Activated T-helper 17 cell treated with anti-CD3 and anti-CD28 coated beads, Interleukin-2, amount 50 U/mL, for 72 hours (primary cell): ENCODE results near the gene ARHGAP26. TPM values are rescaled to one million over a fixed set of nuclear protein-coding genes. Genes with fewer than 3 reads are reported as not detected.

Source experiments
- ATAC-seq: fragments of 150-1000 bp; cut with Tn5 transposase; replicated peaks from 2 replicates; pipeline ENCODE4 v1.10.0; 2021; ENCODE audit warnings: mild to moderate bottlenecking, moderate library complexity
- H3K27ac Mint-ChIP-seq: one replicate; pipeline ENCODE4 v1.8.0; 2022; ENCODE audit warnings: mixed read lengths
- H3K27me3 Mint-ChIP-seq: one replicate; pipeline ENCODE4 v1.8.0; 2022; ENCODE audit warnings: mixed read lengths
- H3K36me3 Mint-ChIP-seq: one replicate; pipeline ENCODE4 v1.8.0; 2022; ENCODE audit warnings: low read depth, mild to moderate bottlenecking, mixed read lengths
- H3K4me1 Mint-ChIP-seq: one replicate; pipeline ENCODE4 v1.8.0; 2022; ENCODE audit warnings: mixed read lengths
- H3K4me3 Mint-ChIP-seq: one replicate; pipeline ENCODE4 v1.8.0; 2022; ENCODE audit warnings: mild to moderate bottlenecking, mixed read lengths
- H3K9me3 Mint-ChIP-seq: one replicate; pipeline ENCODE4 v1.8.0; 2022; ENCODE audit warnings: mixed read lengths
- total RNA-seq, 2 donors: library from RNA; stranded (reverse); gene quantifications; one replicate each; pipeline ENCODE4 v1.2.3, GENCODE V29; 2022

The ARHGAP26 gene
- total RNA-seq, 2 donors from 2014 or later, result 7.8 to 12.0 TPM

DNA sequence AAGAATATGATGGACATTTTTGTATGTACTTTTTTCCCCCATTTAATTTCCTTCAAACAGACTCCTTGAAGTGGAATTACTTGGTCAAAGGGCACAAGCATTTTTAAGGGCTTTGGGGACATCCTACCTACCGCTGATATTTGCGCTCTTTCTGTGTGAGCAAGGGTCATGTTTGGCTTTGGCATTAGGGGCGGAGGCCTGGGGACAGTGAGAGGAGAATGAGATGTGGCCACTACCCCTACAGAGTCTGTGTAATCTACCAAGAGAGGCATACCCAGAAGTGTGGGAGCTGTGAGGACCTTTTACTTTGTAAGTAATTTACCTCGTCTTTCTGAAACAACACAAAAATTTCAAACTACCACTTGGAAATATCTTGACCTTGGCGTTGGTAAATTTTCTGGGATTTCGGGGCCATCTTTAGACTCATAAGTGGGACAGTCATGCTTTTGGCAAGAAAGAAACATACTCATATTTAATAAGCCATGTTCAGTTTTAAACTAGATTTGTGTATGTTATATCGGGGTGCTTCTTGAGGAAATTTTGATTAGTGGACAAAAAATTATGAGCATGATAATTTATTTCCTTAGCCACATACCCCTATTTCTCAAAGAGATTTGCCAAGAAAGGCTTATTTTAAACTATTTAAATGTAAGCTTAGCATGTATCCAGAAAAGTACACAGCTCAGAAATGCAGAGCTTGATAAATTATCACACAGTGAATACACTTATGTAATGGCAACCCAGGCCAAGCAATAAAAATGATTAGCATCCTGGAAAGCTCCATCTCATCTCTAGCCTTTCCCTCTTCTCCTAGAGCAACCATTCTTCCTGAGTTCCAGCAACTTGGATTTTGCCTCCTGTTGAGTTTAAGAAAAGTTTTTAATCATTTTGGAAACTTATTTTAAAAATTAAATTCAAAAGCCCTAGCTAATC lies 63.6 kb downstream of the ARHGAP26 start:
- no peak for ATAC-seq
- no peaks in the 10 kb centered on the region for H3K36me3 Mint-ChIP-seq
- H3K27ac Mint-ChIP-seq, result no peak overlapping the region
- no peak overlapping the region for H3K4me3 Mint-ChIP-seq
- H3K4me1 Mint-ChIP-seq, result peaks cover 5% of the 10 kb centered on the region
- H3K27me3 Mint-ChIP-seq, result no peaks in the 10 kb centered on the region
- no peaks in the 10 kb centered on the region for H3K9me3 Mint-ChIP-seq

DNA sequence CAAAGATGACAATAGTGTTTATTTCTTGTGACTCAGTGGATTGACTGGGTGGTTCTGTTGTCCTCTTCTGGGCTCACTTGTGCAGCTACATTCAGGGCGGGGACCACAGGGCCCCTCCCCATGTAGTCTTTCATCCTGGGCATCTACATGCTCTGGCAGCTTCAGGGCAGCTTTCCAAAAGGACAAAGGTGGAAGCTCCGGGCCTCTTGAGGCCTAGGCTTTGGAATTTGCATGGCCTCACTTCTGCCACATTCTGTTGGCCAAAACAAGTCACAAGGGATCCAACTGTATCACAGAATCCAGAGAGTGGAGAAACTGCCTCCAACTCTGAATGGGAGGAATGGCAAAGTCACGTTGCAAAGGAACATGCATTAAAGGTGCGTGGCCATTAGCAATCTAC lies 64.3 kb downstream of the ARHGAP26 start:
- no peaks in the 10 kb centered on the region for H3K36me3 Mint-ChIP-seq
- no peak overlapping the region for H3K4me3 Mint-ChIP-seq
- H3K27ac Mint-ChIP-seq, result no peak overlapping the region
- no peaks in the 10 kb centered on the region for H3K27me3 Mint-ChIP-seq
- no peaks in the 10 kb centered on the region for H3K9me3 Mint-ChIP-seq
- H3K4me1 Mint-ChIP-seq, result no peaks in the 10 kb centered on the region
- no peak for ATAC-seq

DNA sequence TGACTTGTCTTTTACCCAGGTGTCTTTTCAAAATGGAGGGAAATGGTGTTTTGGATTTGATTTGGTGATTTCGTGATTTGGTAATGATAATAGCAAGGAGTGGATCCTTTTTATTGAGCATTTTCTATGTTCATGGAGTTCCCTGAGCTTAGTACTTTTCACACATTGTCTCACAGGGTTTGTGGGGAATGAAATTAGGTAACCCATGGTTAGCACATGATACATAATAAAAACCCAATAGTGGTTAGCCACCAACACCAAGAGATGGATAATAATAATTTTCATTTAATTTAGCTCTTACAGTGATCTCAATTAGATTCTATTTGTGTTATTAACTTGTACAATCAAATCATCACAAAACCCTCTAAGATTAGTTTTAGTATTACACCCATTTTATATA lies 65.4 kb downstream of the ARHGAP26 start:
- H3K27ac Mint-ChIP-seq, result no peak overlapping the region
- H3K27me3 Mint-ChIP-seq, result no peaks in the 10 kb centered on the region
- no peaks in the 10 kb centered on the region for H3K9me3 Mint-ChIP-seq
- no peak overlapping the region for H3K4me3 Mint-ChIP-seq
- no peak for ATAC-seq
- no peaks in the 10 kb centered on the region for H3K36me3 Mint-ChIP-seq
- no peaks in the 10 kb centered on the region for H3K4me1 Mint-ChIP-seq

DNA sequence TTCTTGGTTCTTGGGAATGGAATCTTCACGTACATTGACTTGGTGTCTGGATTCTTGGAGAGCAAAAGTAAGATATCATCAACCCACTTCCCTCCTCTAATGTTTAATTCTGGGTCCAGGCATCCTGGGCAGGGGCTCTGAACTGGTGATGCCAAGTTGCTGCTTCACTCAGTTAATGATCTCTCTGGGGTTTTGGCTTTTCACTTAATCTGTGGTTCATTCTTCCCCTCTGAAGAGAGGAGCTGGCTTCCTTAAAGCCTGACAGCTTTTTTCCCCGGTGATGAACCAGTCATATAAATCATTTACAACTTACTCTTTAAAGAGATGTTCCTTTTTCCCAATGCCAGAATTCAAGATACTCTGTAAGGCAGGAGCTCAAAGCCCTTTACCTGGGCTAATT lies 65.9 kb downstream of the ARHGAP26 start:
- no peaks in the 10 kb centered on the region for H3K36me3 Mint-ChIP-seq
- H3K9me3 Mint-ChIP-seq, result no peaks in the 10 kb centered on the region
- H3K27ac Mint-ChIP-seq, result no peak overlapping the region

DNA sequence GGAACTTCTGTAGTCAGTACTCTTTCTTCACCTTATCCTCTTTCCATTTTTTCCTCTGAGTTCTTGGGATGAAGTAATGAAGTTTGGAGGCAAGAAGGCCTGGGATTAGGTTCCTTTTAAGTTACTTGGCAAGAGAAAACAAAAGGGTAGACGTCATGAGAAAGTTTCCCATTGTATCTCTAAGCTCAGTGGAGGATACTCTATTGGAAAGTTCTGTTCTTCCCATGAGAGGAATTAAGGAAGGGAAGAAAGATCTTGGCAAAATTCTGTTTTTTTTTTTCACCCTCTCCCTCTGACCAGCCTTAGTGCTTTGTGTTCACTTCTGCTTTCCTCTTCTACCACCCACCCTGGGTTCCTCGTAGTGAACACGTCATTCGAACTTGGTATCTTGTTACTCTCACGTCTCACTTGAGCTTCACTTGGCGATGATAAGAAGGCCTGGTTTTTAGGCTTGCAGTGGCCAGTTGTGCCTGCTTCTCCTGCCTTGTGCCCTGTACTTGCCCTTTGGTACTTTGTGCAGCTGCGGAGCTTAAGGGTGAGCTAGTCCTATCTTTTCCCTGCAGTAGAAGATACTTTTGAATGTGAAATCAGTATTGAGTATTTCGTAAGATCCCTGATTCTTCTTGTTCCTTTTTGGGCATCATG lies 67.0 kb downstream of the ARHGAP26 start:
- Mint-ChIP-seq H3K9me3 (no peaks in the 10 kb centered on the region), H3K4me3 (no peak overlapping the region), H3K27ac (no peak overlapping the region), H3K27me3 (no peaks in the 10 kb centered on the region), H3K36me3 (no peaks in the 10 kb centered on the region), H3K4me1 (no peaks in the 10 kb centered on the region)
- no peak for ATAC-seq

More for the DNA sequence above, 65.9 kb downstream of the ARHGAP26 start:
- no peak overlapping the region for H3K4me3 Mint-ChIP-seq
- ATAC-seq, result no peak
- H3K27me3 Mint-ChIP-seq, result no peaks in the 10 kb centered on the region
- no peaks in the 10 kb centered on the region for H3K4me1 Mint-ChIP-seq

DNA sequence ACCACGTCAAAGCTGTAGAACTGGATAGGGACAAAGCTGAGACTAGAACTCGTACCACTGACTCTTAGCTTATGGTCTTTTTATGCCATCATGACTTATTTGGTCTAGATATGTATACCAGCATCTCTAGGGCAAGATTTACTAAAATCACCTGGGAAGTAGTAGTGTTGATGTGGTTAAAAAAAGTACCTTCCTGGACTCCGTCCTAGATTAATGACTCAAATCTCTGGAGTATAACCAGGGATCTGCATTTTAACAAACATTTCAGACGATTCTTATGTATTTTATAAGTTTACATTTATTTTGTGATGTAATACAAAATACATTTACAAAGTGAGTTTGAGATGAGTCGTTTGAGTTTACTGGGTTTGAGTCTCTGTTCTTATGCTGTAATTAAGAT lies 68.7 kb downstream of the ARHGAP26 start:
- Mint-ChIP-seq H3K27ac (no peak overlapping the region), H3K27me3 (no peaks in the 10 kb centered on the region), H3K4me1 (no peaks in the 10 kb centered on the region), H3K4me3 (no peak overlapping the region), H3K9me3 (no peaks in the 10 kb centered on the region), H3K36me3 (no peaks in the 10 kb centered on the region)
- no peak for ATAC-seq

DNA sequence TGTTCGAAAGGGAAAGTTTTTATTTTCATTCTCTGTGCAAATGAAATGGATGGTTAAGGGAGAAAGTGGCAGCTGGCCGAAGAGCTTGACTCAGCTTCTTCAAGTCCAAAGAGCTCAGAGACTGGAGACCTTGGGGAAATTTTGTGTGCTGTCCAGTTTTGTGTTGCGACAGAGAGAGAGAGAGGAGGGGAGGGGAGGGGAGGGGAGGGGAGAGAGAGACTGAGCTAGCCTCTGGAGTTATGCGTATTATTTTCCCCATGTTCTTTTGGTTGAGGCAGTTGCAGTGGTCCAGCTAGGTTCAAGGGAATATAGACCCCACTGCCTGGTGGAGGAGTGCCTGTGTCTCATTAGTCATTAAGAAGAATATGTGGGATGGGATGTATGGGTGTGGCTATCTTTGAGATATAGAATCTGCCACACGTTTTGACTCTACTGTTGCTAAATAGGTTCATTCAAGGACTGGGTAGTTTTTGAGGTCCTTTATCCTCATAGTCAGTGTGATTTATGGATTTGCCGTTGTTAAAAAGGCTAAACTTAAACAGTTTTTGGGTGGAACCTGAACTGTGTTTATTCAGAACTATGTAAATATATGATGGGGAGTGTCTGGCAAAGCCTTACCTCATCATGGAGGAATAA lies 69.7 kb downstream of the ARHGAP26 start:
- no peak overlapping the region for H3K27ac Mint-ChIP-seq
- H3K9me3 Mint-ChIP-seq, result no peaks in the 10 kb centered on the region
- ATAC-seq, result no peak
- H3K36me3 Mint-ChIP-seq, result no peaks in the 10 kb centered on the region
- H3K4me3 Mint-ChIP-seq, result no peak overlapping the region
- no peaks in the 10 kb centered on the region for H3K27me3 Mint-ChIP-seq
- peaks cover under 1% of the 10 kb centered on the region for H3K4me1 Mint-ChIP-seq

DNA sequence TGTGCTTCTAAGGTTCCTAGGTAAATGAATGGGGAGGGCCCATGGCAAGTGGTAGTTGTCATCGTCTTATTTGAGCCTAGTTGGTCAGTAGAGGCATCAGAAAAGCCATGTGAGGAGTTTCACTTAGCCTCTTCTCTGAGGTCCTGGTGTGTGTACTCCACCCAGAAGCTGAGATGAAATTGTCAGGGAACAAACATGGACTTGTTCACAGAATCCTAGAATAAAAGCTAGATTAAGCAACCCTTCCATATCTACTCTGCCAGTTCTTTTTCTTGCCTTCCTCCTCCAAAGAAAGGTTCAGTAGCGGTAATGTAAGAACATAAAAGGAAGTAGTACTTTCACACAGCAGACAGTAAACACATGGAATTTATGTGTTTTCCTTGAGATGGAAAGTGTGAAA lies 70.4 kb downstream of the ARHGAP26 start:
- Mint-ChIP-seq H3K9me3 (no peaks in the 10 kb centered on the region), H3K36me3 (no peaks in the 10 kb centered on the region), H3K4me1 (peaks cover 5% of the 10 kb centered on the region), H3K27me3 (no peaks in the 10 kb centered on the region), H3K4me3 (no peak overlapping the region), H3K27ac (no peak overlapping the region)
- ATAC-seq, result no peak

DNA sequence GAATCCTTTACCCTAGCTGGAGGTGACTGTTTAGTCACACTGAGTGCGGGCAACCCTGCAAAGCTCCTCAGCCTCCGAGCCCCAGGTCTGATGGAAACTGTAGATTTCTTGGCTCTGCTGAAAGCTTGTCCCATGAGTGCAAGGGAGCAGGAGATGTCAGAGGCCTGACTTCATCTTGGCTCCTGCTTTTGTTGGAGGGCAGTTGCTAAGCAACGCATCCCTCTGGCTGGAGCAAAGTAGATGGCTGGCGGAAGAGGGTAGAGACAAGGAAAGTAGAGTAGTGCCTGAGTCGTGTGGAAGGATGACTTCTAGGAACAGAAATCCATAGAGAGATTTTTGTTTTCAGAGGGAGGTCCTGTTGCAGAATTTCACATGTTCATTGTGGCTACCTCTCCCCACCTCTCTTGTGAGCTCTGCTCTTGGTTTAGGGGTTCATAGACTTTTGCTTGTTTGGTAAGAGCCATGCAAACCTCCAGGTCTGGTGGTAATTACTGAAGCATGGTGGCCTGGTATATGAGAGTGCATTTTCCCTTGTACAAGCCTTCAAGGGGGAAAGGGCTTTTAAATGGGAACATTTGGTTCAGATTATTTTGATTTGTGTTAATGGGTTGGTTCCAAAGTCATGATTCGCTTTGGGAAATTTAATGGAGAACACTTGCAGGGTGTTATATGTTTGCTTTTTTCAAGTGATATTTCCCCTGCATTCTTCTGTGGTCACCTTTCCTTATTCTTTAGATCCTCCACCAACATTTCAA lies 71.5 kb downstream of the ARHGAP26 start:
- H3K27ac Mint-ChIP-seq, result no peak overlapping the region
- no peak for ATAC-seq
- H3K36me3 Mint-ChIP-seq, result no peaks in the 10 kb centered on the region
- H3K27me3 Mint-ChIP-seq, result no peaks in the 10 kb centered on the region
- H3K4me3 Mint-ChIP-seq, result no peak overlapping the region
- H3K4me1 Mint-ChIP-seq, result peaks cover 5% of the 10 kb centered on the region
- H3K9me3 Mint-ChIP-seq, result no peaks in the 10 kb centered on the region

DNA sequence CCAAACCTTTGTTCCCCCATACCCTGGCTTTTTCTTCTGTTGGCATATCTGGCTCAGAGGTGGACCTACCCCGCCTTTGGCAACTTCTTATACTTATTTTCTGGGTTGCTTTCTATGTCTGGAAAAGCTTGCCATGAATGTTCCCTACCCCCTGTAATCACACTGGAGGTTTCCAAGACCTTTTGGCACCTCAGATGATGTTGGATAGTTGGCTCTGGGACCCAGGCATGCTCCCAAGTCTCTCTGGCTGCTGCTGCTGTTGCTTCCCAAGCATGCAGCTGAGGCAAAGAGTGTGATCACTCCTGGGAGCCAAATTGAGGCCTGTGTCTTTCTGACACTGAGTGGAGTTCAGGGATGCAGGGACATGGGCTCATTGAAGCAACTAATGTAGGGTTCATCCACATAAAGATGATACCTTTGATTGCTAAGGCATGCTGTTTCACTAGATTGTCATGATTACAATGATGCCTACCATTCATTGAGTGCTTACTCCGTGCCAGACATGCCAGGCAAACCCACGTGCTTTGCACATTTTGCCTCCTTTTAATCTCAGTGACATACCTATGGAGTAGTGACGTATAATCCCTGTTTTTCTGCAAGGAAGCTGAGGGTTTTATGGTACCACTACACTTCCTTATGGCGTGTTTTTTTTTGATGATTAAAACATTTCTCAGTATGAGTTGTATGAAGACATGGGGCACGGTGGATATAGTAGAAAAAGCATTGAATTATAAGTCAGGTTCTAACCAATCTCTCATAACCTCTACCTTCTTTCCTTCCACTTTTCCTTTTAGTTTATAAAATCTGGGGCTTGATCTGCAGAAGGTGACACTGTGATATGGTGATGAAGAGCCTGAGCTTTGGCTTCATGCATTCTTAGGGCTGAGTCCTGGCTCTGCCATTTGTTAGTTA lies 73.1 kb downstream of the ARHGAP26 start:
- Mint-ChIP-seq H3K4me1 (peaks cover 5% of the 10 kb centered on the region), H3K9me3 (no peaks in the 10 kb centered on the region), H3K27me3 (no peaks in the 10 kb centered on the region), H3K4me3 (no peak overlapping the region), H3K36me3 (no peaks in the 10 kb centered on the region), H3K27ac (no peak overlapping the region)
- peak; percentile 21 for ATAC-seq

DNA sequence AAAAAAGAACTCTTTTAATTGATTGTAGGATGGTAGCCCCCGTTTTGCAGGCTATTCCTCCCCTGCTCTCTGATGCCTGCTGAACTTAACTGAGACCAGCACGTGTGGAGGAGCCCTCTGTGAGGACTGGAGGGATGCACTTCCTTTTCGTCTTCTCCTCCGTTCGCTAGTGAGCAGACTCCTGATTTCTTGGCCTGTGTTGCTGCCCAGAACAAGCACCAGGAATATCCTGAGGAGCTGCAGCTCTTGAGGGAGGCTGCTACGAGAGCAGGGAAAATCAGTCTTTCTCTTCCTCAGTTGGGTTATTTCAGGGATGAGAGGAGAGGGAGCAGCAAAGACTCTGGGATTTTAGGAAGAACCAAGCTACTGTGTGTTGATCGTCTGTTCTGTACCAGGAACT lies 74.7 kb downstream of the ARHGAP26 start:
- H3K4me1 Mint-ChIP-seq, result peaks cover 5% of the 10 kb centered on the region
- H3K27ac Mint-ChIP-seq, result no peak overlapping the region
- no peaks in the 10 kb centered on the region for H3K27me3 Mint-ChIP-seq

DNA sequence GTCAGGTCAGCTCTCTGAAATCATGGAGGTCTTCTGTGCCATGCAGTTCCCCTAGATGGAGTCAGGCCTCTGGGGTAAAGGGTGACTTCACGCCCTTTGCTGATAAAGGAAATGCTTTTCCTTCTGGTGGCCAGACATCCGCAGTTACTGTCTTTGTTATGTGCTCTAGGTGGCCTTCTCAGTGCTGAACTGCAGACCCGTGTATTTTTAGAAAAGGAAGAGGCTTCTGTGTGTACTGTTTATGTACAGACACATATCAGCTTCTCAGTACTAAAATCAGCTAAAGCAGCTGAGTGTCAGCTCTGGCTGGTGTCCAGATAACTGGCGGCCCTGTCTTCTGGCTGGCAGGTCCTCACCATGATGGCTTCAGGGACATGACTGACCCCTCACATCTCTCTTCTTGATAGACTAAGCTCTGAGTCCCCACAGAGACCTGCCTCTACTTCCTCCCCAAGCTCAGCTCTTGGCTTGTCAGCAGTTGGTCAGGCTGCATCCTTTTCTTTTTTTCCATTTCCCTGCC lies 75.3 kb downstream of the ARHGAP26 start:
- Mint-ChIP-seq H3K4me1 (peaks cover 5% of the 10 kb centered on the region), H3K36me3 (no peaks in the 10 kb centered on the region), H3K4me3 (no peak overlapping the region), H3K9me3 (no peaks in the 10 kb centered on the region), H3K27ac (peak overlapping the region; percentile 54), H3K27me3 (no peaks in the 10 kb centered on the region)
- ATAC-seq, result no peak

More for the DNA sequence above, 74.7 kb downstream of the ARHGAP26 start:
- Mint-ChIP-seq H3K4me3 (no peak overlapping the region), H3K9me3 (no peaks in the 10 kb centered on the region), H3K36me3 (no peaks in the 10 kb centered on the region)
- no peak for ATAC-seq

DNA sequence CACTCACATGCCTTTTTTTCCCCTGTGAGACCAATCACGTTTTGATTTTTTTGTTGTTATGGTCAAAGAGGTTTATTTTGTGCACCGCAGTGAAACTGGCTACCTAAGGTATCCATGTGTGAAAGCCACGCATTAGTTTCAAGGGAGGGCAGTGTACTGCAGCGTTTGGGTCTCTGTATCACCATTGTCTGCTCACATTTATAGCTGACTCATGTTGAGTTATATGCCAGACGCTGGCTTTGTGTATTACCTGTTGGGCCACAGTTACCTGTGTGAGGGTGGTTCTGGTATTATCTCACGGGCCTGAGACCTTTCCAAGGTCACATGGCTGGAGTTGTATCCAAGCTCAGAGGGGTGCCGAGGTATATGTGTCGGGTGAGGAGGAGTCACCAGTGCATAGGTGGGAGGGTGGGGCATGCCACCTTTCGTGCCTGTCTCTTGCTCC lies 75.8 kb downstream of the ARHGAP26 start:
- Mint-ChIP-seq H3K4me3 (no peak overlapping the region), H3K9me3 (no peaks in the 10 kb centered on the region), H3K36me3 (no peaks in the 10 kb centered on the region), H3K4me1 (peaks cover 5% of the 10 kb centered on the region), H3K27me3 (no peaks in the 10 kb centered on the region), H3K27ac (peak overlapping the region; percentile 54)
- ATAC-seq, result no peak
